Mammary epithelial cell (primary cell): ENCODE results near the gene LRFN3.

Experiments
- EZH2 ChIP-seq: IDR thresholded peaks from 2 replicates; pipeline ENCODE4 v1.6.1; 2012; ENCODE audit warnings: low read length, inconsistent platforms, borderline replicate concordance
- TF ChIP-seq, protein P1 (sequence below), 2 donors: IDR thresholded peaks in 1 of 2; conservative IDR thresholded peaks in 1 of 2; 2 replicates each; pipeline ENCODE4 v1.5.1; 2011 to 2012; ENCODE audit warnings: inconsistent platforms in 2 of 2, low read length in 2 of 2, mild to moderate bottlenecking in 2 of 2, control low read depth in 1 of 2, low read depth in 1 of 2; ENCODE audit not compliant: insufficient read depth in 1 of 2; ENCODE audit errors: extremely low read depth in 1 of 2

DNA sequence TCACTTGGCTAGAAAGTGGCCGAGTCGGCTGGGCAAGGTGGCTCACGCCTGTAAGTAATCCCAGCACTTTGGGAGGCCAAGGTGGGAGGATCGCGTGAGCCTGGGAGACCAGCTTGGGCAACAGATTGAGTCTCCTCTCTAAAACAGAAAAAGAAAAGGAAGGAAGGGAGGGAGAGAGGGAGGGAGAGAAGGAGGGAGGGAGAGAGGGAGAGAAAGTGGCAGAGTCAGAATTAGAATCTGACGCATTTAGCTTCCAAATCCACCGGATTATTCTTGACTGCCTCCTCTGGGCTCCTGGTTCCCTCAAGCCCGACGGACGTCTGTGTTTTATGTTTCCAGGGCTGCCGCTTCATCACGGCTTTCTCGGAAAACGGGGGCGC, 22.5 kb downstream of the LRFN3 start:
- TF ChIP-seq, protein P1, sequence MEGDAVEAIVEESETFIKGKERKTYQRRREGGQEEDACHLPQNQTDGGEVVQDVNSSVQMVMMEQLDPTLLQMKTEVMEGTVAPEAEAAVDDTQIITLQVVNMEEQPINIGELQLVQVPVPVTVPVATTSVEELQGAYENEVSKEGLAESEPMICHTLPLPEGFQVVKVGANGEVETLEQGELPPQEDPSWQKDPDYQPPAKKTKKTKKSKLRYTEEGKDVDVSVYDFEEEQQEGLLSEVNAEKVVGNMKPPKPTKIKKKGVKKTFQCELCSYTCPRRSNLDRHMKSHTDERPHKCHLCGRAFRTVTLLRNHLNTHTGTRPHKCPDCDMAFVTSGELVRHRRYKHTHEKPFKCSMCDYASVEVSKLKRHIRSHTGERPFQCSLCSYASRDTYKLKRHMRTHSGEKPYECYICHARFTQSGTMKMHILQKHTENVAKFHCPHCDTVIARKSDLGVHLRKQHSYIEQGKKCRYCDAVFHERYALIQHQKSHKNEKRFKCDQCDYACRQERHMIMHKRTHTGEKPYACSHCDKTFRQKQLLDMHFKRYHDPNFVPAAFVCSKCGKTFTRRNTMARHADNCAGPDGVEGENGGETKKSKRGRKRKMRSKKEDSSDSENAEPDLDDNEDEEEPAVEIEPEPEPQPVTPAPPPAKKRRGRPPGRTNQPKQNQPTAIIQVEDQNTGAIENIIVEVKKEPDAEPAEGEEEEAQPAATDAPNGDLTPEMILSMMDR (conservative IDR thresholded peaks at IDR 0.05 in 1 of 2, IDR thresholded peaks at IDR 0.05 in 1 of 2; ENCODE audit: extremely low read depth in 1 of 2, insufficient read depth in 1 of 2, low read depth in 1 of 2, low read length in 2 of 2) = no peak
- TF ChIP-seq EZH2 = no peak
